Breast epithelium (tissue), 3 donors: ENCODE data around the gene INSC.

Experiments
- CTCF ChIP-seq, 3 donors: fragments of 450-650 bp; IDR thresholded peaks; one replicate each; pipeline ENCODE4 v1.5.1; 2016 to 2017; ENCODE audit warnings: antibody characterized with exemption in 3 of 3, mild to moderate bottlenecking in 3 of 3, moderate library complexity in 3 of 3
- POLR2A ChIP-seq: fragments of 450-650 bp; IDR thresholded peaks from one replicate; pipeline ENCODE4 v1.6.1; 2016; ENCODE audit warnings: antibody characterized with exemption, mild to moderate bottlenecking, moderate library complexity
- POLR2AphosphoS5 ChIP-seq, 3 donors: sonication (generic); formaldehyde crosslinking; IDR thresholded peaks; one replicate each; pipeline ENCODE4 v1.6.1; 2017; ENCODE audit warnings: antibody characterized with exemption in 3 of 3

- TF ChIP-seq CTCF (IDR thresholded peaks at IDR 0.05) (no peak), POLR2A (no peak), POLR2AphosphoS5 (IDR thresholded peaks at IDR 0.05) (no peak)
Measured at GRCh38 chr11:15227011-15227410, 112.3 kb downstream of the INSC start.
